ENCODE measurements around the gene ARHGAP26.

The ARHGAP26 gene

DNA sequence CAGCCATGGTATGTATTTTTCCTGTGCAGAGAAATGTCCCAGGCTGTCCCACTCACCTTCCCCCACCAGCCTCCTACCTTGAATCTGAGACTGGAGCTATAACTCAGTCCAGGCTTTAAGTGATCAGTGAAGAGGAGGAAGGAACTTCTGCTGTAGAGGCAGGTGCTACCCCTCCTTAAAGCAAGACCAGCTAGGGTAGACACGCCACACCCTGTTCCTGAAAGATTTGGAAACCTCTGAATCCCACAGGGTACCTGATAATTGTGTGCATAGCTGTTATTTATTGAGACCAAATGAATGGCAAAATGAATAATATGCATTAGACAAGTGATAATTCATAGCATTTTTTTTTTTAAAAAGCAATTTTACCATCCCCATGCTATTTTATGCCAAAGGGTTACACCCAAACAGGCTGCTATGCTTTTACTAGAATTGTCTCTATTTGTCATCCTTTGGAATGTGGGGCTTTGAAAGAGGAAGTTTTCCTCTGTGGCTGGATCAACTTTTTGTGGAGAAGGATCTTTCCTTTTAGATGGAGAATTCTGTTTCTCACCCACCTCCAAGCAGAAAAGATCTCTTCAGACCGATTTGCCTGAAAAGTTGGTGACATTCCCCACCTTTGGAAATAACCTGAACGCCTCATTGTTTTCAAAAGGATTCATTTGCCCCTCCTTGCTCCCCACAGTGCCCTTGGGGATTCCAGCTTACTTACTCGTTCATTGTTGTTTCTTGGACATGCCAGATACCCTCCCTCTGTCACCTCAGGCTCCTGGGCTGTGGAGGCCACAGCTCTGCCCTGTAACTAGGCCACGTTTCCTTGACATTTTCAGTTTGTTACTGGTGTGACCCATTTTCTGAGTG, 384.6 kb downstream of the ARHGAP26 start:
- DNase-seq = no peak

DNA sequence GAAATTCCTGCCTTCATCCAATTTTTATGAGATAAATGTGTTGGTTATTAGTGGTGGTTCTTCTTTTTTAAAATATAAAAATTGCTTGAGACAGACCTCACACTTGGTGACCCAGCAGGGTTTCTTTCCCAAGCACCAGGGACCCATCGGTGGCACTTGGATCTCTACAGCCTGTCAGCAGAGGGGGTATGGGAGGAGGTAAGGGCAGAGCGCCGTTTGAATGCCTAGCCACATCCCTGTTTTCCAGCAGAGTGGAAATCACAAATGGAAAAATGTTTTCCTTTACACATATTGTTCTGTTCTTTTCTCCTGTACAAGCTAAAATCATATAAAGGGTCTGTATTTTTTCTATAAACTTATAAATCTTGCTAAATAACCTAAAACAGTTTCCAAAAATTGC, 385.3 kb downstream of the ARHGAP26 start:
- no peak for DNase-seq

DNA sequence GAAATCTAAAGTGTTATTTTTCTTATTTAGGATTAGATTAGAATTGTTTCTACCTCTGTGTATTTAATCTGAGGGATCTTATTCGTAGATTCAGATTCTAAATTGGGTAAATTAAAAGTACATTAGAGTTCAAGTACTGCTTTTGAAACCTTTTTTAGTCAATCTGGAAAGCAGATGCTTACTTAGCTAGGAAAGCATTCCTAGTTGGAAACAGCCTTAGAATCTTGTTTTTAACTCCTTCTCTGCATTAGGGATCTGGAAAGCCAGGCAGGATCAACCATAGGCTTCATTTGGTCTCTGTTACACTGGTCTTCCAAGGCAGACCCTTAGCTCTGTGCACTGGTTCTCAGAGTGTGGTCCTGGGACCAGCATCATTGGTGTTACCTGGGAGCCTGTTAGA, 385.9 kb downstream of the ARHGAP26 start:
- no peak for DNase-seq

DNA sequence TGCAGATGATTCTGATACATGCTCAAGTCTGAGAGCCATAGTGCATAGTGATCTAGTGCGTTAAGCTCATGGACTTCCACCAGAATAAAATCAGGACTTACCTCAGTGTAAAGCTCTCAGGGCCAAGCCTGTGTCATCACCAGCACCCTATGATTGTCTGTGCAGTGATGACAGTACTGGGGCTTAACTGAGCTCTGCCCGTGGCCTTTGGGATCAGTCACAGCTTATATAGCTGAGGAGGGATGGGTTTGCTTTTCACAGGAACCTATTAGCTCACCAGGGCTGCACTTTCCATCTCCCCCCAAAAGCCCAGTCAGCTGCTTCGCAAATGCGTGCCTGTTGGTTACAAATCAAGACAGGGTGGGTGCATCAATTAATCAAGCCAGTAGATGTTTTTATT, 386.4 kb downstream of the ARHGAP26 start:
- no peak for DNase-seq

DNA sequence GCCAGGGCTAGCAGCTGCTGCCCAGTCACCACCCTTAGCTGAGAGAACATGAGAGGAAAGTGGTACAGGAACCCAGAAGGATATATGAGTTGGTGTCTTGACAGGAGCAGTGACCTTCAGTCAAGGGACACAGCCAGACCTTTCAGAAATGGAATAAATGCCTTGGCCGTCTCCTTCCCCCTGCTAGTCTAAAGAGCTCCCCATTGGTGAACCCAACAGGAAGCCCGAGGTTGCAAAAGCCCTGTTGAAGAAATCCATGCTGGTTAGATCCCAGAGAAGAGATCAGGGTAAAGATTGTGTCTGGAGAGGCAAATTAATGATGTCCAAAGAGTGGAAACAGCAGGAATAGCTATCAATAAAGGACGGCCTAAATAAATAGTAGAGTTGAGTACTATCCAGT, 388.9 kb downstream of the ARHGAP26 start:
- no peak for DNase-seq

DNA sequence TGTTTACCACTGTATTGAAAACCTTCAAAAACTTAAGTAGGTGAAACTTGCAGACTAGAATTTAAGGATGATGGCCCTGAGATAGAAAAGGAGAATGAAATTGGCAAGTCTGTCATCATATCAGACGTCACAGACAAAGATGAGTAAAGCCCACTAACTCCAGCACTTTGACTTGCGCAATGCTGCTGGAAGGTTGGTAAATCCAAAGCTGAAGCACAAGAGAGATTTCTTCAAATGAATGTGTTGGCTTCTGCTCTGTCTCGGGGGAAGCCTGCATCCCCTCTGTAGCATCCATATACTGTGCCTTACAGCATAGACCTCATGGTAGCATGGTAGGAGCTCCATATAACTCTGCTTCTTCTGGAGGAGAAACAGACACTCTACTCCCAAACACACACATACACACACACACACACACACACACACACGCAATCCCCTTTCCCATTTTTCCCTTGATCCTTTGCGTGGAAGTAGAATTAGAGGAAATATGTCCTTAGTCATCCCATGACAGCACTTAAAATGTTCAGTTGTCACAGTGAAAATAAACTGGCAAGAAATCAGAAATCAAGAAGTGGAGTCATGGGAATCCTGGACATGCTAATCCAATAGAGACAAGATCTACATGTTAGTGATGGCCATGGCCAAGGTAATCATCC, 391.8 kb downstream of the ARHGAP26 start:
- no peak for DNase-seq

DNA sequence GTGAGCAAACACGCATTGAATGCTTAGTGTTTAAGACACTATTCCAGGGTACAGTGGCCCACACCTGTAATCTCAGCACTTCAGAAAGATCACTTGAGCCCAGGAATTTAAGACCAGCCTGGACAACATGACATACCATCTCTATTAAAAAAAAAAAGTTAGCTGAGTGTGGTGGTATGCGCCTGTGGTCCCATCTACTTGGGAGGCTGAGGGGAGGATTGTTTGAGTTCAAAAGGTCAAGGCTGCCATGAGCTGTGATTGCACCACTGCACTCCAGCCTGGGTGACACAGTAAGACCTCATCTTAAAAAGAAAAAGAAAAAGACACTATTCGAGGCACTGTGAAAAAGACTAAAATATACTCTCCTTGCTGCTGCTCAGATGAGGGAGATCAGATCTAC, 392.6 kb downstream of the ARHGAP26 start:
- no peak for DNase-seq

DNA sequence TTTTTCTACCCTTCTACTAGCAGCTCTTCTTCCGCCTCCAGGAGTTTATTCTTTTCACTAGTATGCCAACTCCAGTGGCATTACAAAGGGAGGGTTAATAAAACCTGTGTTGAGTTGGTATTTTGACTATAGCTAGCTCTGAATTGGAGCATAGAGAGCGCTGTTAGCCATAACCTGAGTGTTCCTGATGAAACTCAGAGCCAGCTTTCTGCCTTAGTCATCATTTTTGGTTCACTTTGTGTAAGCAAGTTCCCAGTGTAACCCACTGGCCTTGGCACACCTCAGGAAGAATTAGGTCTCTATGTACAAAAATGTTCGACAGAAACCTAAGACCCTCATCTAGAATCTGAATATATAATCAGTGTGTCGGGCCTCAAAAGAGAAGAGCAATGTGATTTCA, 394.4 kb downstream of the ARHGAP26 start:
- DNase-seq = no peak

DNA sequence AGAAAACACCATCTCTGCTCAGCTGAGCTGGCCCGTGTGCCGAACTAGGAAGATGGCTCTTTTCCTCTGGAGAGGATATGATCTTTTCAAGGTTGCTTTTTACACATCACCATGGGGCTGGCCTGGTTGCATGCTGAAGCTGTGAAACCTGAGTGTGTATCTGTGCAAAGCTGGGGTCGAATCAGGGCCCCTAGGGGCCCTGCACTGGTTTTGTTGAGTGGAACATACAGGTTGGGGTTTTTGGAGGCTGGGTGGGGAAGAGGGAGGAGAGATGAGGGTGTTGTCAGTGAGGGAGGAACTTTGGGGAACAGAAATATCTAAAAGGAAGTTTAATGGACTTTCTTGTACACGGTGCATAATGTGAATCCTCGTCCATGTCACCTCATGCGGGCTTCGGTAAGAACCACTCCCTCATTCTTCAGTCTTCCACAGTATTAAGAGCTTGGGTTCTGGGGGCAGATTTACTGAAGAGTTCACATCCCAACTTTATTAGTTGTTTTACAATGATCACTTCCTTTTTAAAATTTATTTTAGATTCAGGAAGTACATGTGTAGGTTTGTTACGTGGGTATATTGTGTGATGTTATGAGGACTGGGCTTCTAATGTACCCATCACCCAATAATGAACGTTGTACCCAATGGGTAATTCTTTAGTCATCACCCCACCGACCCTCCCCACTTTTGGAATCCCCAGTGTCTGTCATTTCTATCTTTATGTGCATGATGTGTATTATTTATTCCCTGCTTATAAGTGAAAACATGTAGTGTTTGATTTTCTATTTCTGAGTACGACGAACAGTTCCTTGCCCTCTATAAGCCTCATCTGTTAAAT, 395.1 kb downstream of the ARHGAP26 start:
- no peak for DNase-seq

DNA sequence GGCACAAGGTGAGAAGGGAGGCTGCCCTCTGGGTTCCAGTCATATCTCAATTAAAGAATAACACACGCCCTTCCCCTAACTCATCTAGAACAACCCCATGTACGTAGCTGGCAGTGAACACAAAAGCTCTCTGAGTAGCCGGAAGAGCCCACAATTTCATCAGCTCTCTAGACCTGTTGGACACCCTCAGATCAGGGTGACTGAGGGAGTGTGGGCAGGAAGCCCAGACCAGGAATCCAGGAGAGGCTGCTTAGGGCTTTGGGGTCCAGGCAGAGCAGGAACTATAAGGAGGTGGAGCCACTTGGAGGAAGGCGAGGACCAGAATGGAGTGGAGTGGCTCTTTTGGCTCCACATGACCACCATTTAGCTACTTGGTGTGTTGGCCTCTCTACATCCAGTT, 395.9 kb downstream of the ARHGAP26 start:
- DNase-seq = no peak

DNA sequence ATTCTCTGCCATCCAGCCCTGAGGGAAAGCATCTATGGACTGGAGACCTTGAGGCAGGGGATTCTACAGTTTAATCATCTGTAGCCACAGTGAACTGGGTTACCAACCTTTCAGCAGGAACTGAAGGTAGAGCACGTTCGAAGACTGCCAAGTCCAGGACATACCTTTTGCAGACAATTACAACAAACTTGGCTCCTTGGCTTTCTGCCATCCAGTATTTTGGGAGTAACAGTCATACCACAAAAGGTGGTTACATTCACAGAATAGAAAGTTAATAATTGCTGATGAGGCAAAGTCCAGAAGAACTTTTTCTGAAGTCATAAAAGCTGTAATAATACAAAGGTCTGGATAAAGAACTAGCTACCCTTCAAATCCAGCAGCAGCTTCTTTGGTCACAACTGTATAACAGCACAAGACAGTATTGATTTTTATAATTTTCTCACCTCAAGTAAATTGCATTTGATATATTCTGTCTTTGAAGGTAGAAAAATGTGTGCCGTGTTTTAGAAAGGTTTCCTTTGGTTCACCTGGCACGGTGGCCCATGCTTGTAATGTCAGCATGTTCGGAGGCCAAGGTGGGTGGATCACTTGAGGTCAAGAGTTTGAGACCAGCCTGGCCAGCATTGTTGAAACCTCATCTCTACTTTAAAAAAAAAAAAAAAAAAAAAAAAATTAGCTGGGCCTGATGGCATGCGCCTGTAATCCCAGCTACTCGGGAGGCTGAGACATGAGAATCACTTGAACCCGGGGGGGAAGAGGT, 396.7 kb downstream of the ARHGAP26 start:
- no peak for DNase-seq

DNA sequence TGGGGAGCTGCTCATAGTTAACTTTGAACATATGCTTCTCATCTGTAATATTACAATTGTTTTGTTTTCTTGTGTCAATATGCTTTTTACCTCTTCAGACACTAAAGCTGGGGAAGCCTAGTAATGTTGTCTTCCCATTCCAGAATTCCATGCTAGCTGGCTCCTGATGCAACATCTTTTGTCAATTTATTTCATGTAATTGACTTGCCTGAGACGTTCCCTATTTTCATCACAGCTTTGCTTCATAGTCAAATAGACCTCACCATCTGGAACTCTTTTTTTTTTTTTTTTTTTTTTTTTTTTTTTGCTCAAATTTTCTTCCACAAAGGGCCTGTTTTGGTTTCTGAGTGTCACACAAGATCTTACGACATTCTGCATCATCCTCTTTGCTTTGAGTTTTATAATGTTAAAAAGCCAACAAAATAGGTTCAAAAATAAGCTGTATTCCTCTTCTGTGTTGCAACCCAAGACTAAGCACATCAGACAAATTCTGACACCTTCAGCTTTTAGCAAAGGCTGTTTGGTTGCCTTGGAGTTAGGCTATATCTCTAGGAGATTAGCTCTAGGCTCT, 398.1 kb downstream of the ARHGAP26 start:
- DNase-seq = peak; percentile 81

DNA sequence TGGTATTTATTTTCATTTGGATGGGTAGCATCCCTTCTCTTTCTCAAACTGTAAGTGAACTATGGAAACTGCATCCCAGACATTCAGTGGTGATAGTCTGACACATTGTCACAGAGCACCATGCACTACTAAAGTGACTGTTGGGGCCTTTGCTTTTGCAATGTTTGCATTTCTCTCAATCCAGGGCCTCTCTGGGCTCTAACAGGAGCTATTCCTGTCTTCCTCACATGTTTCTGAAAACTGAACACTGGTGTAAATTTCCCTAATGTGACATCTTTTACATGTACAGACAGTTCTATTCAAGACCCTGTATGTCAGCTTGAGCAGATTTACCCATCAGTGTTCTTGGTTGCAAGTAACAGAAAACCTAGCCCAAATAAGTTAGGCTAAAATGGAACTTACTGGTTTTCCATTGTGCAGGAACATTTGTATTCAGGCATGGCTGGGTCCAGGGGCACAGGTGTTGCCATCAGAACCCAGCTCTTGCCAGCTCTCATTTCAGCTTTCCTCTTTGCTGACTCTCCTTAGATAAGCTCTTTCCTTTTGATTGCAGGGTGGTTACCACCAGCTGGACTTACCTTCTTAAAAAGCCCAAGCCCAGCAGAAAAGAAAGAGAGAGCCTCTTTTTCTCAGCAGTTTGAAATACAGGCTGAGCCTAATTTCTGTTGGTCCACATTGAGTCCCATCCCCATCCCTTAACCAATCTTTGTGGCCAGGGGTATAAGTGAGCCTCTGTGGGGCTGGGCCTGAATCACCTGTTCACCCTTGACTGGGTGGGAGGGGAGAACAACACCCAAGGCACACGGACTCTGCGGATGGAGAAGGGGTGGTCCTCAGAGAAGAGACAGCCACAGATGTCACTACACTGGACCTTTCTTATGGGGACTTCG, 399.0 kb downstream of the ARHGAP26 start:
- peak; percentile 4 for DNase-seq

DNA sequence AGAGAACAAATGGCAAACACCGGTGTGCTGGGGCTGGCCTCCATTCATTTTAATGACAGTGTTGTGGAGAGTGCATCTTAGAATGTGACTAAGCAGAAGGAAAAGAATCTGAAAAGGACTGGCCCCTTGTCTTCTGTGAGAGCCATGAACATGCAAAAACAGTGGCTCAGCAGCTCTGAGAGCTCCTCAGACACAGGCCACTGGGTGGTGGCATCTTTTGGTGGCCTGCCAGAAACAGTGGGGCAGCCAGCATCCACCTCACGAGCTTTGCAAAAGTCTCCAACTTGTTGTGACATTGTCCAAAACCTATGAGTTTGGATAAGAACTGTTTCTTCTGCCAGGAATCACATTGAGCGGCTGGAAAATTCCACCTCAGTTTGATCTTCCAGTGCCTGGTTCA, 399.9 kb downstream of the ARHGAP26 start:
- DNase-seq = no peak

DNA sequence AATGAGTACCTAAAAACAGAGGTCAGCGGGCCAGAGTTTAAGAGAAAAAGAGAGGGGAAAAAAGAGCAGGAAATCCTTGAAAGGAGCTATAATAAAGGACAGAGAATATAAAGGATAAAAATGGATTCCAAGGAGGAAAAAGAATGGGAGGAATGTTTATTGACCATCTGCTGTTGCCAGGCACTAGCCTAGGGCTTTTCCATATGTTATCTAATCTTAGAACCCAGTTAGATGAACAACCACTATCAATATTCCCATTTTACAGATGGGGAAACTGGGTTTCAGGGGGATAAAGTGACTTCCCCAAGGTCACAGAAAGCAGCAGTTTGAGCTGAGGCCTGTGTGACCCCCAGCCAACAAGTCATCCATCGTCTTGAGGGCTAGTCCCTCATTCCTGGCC, 400.8 kb downstream of the ARHGAP26 start:
- no peak for DNase-seq

DNA sequence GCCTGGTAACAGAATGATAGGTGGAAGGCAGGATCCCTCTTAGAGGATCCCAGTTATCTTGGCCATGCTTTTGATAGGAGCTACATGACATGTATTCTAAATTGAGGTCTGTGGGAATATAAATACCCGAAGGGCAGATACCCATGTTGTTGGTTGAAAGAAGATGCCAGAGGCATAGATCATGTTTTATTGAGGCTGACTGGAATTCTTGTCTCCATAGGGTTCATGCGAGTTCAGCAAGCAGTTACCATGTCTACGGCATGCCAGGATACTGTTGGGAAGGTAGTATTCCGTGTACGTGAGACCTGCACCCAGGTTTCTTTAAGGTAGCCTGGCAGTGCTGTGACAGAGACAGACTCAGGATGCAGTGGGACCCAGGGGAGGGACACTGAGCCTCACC, 402.6 kb downstream of the ARHGAP26 start:
- DNase-seq = no peak

DNA sequence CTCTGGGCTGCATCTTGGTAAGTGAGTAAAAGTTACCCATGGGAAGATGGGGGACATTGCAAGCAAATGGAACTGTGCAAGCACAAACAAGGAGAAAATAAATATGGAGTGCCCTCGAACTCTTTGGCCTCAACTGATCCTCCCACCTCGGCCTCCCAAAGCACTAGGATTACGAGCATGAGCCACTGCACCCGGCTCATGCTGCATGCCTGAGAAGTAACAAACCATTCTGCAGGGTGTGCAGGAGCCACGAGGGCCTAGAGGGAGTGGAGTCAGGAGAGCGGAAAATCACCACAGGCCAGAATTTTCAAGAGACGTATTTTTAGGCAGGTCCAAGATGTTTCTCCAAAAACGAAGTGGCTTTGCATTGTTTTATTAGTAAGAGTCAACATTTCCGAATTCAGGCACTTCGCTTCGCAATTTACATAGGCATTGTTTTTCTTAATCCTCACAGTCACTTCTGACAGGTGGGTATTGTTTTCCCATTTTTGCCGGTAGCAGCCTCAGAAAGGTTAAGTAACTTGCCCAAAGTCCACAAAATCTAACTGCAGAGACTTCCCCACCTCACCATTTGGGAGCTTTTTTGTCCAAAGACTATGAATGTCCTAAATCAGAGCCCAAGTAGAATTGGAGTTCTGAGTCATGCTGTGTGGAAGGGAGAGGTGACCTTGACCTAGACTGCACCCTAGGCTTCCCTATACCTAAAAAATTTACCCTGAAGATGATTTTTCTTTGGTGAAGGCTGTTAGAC, 403.1 kb downstream of the ARHGAP26 start:
- DNase-seq = no peak

DNA sequence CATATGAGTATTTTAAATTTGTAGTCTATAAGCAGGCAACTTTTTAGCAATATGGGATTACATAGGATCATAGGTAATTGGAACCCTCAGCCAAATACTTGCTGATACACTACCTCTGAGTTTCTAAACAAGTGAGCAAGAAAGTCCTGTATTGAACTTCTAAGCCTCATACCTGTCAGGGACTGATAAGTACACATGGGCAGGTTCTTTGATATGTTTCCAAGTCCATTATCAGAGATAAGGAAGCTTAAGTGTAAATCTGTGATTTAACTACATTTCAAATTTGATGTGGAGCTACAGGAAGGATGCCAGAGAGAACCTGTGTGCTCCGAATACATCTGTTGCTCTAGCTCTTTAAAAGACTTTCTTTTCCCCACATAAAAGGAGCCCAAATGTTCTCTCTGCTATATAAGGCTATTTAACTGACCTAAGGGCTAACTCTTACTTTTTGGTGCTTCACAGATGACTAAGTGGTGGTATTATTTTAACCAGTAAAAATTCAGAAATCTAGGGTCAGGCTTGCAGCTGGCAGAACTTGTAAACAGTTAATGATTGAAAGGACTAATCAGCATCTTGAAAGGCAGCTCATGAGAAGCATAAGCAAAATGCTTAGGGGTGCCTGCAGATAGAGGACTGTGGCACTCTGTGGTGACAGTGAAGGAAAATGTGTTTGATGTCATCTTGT, 404.7 kb downstream of the ARHGAP26 start:
- no peak for DNase-seq

DNA sequence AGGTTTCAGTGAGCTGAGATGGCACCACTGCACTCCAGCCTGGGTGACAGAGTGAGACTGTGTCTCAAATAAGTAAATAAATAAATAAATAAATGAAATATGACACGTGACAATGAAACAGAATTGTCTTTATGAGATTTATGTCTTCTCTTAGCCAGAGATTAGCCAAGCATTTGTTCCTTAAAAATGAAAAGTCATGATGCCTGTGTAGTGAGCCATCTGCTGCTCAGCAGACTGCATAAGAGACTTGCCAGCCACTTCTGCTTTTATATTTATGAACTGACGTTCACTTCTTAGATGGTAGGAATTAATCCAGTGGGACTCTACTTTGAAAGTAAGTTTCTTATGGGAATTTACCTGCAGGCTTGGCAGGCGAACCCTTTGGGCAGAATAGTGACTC, 405.9 kb downstream of the ARHGAP26 start:
- DNase-seq = peak; percentile 29

All from NCI-H2171 treated with DMSO at 0.1 percent for 48 hours (cell line).